Caco-2 (cell line): ENCODE results near the gene AMOTL1. TPM values are rescaled to one million over a fixed set of nuclear protein-coding genes. Genes with fewer than 3 reads are reported as not detected.

ENCODE experiments used
- BruUV-seq: library from RNA; stranded (reverse); fragments of 400-500 nt; replicated peaks from 2 replicates; lab custom pipeline; 2021; lab: Mats Ljungman, UMichigan
- CTCF ChIA-PET: fragments of 300-600 bp; sonication (Branson Sonifier 250); formaldehyde crosslinking; loops from one replicate; lab custom pipeline; 2022; ENCODE audit warnings: antibody characterized with exemption; lab: Charles Lee
- POLR2A ChIA-PET: fragments of 300-600 bp; sonication (Branson Sonifier 250); formaldehyde crosslinking; loops from one replicate; lab custom pipeline; 2022; ENCODE audit warnings: antibody characterized with exemption; lab: Charles Lee
- DNase-seq, 2 experiments: peaks; one replicate each; pipeline versions ENCODE4 v3.0.0 to v3.0.0-alpha.2; 2020 to 2022
- H3K27me3 ChIP-seq: replicated peaks from 2 replicates; pipeline ENCODE4 v1.6.0; 2011; ENCODE audit warnings: low read length; ENCODE audit not compliant: control insufficient read depth, insufficient read depth
- H3K36me3 ChIP-seq: 2 replicates; pipeline ENCODE4 v1.5.1; 2011; ENCODE audit warnings: low read length; ENCODE audit not compliant: control insufficient read depth, insufficient read depth
- H3K4me1 ChIP-seq: fragments of 250-450 bp; sonication (Bioruptor Pico); 2 replicates; pipeline ENCODE4 v1.5.1; 2020; ENCODE audit warnings: mild to moderate bottlenecking
- H3K4me3 ChIP-seq: 2 replicates; pipeline ENCODE4 v1.5.1; 2011; ENCODE audit warnings: low read depth, mild to moderate bottlenecking, control low read depth, low read length
- H3K9me3 ChIP-seq: fragments of 250-450 bp; sonication (Bioruptor Pico); 2 replicates; pipeline ENCODE4 v1.5.1; 2020; ENCODE audit warnings: mild to moderate bottlenecking, moderate library complexity
- H3K27ac Mint-ChIP-seq: one replicate; pipeline ENCODE4 v1.8.0; 2022; ENCODE audit warnings: mixed read lengths; ENCODE audit not compliant: unreplicated experiment
- H3K27me3 Mint-ChIP-seq: one replicate; pipeline ENCODE4 v1.8.0; 2022; ENCODE audit warnings: mixed read lengths; ENCODE audit not compliant: insufficient read depth, unreplicated experiment
- H3K36me3 Mint-ChIP-seq: one replicate; pipeline ENCODE4 v1.8.0; 2022; ENCODE audit warnings: mild to moderate bottlenecking, mixed read lengths; ENCODE audit not compliant: insufficient read depth, unreplicated experiment
- H3K4me1 Mint-ChIP-seq: one replicate; pipeline ENCODE4 v1.8.0; 2022; ENCODE audit warnings: low read depth, mixed read lengths; ENCODE audit not compliant: unreplicated experiment
- H3K4me3 Mint-ChIP-seq: one replicate; pipeline ENCODE4 v1.8.0; 2022; ENCODE audit warnings: mild to moderate bottlenecking, moderate library complexity, mixed read lengths; ENCODE audit not compliant: unreplicated experiment
- H3K9me3 Mint-ChIP-seq: one replicate; pipeline ENCODE4 v1.8.0; 2022; ENCODE audit warnings: mixed read lengths; ENCODE audit not compliant: unreplicated experiment
- CTCF ChIP-seq, 2 experiments: fragments of 200-600 bp in 1 of 2; IDR thresholded peaks; 1 replicate in 1 of 2; 2 replicates in 1 of 2; pipeline versions ENCODE4 v1.5.1 to v1.8.0; 2011 to 2022; ENCODE audit warnings: antibody characterized with exemption in 1 of 2, control low read depth in 1 of 2, inconsistent platforms in 1 of 2, low read depth in 1 of 2, low read length in 1 of 2, mild to moderate bottlenecking in 1 of 2, moderate library complexity in 1 of 2; ENCODE audit not compliant: insufficient read depth in 1 of 2, severe bottlenecking in 1 of 2, unreplicated experiment in 1 of 2
- intact Hi-C: fragments of 100-400 bp; cut with micrococcal nuclease; formaldehyde crosslinking; loops from one replicate; pipeline ENCODE4 v1.10.0; 2022; ENCODE audit not compliant: unreplicated experiment
- total RNA-seq: library from RNA; stranded (reverse); gene quantifications from 2 replicates; pipeline ENCODE4 v1.2.3, GENCODE V29; 2022

AMOTL1 gene
- total RNA-seq, 1 experiment from 2014 or later = 60.8 TPM

- Histone ChIP-seq H3K36me3 (peaks cover 17% of the 10 kb centered on the region), H3K4me3 (no peak overlapping the region), H3K4me1 (peaks cover 3% of the 10 kb centered on the region; the same call in 1 of the 2 replicates), H3K27me3 (no peaks in the 10 kb centered on the region), H3K9me3 (no peaks in the 10 kb centered on the region)
- intact Hi-C loops = no loop called here
- Mint-ChIP-seq H3K36me3 (peaks cover 62% of the 10 kb centered on the region), H3K4me1 (peaks cover 7% of the 10 kb centered on the region), H3K4me3 (no peak overlapping the region), H3K27me3 (no peaks in the 10 kb centered on the region), H3K27ac (no peak overlapping the region), H3K9me3 (no peaks in the 10 kb centered on the region)
- CTCF ChIA-PET = no interaction called here
- TF ChIP-seq CTCF (IDR thresholded peaks at IDR 0.05; ENCODE audit: insufficient read depth in 1 of 2, low read depth in 1 of 2, low read length in 1 of 2, severe bottlenecking in 1 of 2, unreplicated experiment in 1 of 2) = no peak
- no peak for DNase-seq
- no TSS peak for BruUV-seq
- POLR2A ChIA-PET = no interaction called here
Measured at GRCh38 chr11:94853836-94854235, 85.7 kb downstream of the AMOTL1 start.

- Mint-ChIP-seq H3K27me3 (no peaks in the 10 kb centered on the region), H3K4me3 (no peak overlapping the region), H3K27ac (peak overlapping the region; percentile 15), H3K9me3 (no peaks in the 10 kb centered on the region), H3K36me3 (peaks cover 68% of the 10 kb centered on the region), H3K4me1 (peaks cover 14% of the 10 kb centered on the region)
- no TSS peak for BruUV-seq
- CTCF ChIA-PET = no interaction called here
- Histone ChIP-seq H3K4me3 (no peak overlapping the region), H3K4me1 (peaks cover 9% of the 10 kb centered on the region; the same call in 1 of the 2 replicates), H3K27me3 (no peaks in the 10 kb centered on the region), H3K36me3 (peaks cover 17% of the 10 kb centered on the region), H3K9me3 (no peaks in the 10 kb centered on the region)
- intact Hi-C loops = no loop called here
- no peak for TF ChIP-seq CTCF (IDR thresholded peaks at IDR 0.05; ENCODE audit: insufficient read depth in 1 of 2, low read depth in 1 of 2, low read length in 1 of 2, severe bottlenecking in 1 of 2, unreplicated experiment in 1 of 2)
- no peak for DNase-seq
- POLR2A ChIA-PET = no interaction called here
Measured at GRCh38 chr11:94854770-94855633, 86.8 kb downstream of the AMOTL1 start.

- BruUV-seq = no TSS peak
- H3K36me3 Mint-ChIP-seq = peaks cover 67% of the 10 kb centered on the region
- H3K4me3 ChIP-seq = no peak overlapping the region
- ChIA-PET POLR2A (no interaction called here), CTCF (no interaction called here)
- H3K9me3 ChIP-seq = no peaks in the 10 kb centered on the region
- peaks cover 14% of the 10 kb centered on the region for H3K4me1 Mint-ChIP-seq
- intact Hi-C loops = no loop called here
- no peak for TF ChIP-seq CTCF (IDR thresholded peaks at IDR 0.05; ENCODE audit: insufficient read depth in 1 of 2, low read depth in 1 of 2, low read length in 1 of 2, severe bottlenecking in 1 of 2, unreplicated experiment in 1 of 2)
- DNase-seq = no peak
- peaks cover 12% of the 10 kb centered on the region; the same call in 1 of the 2 replicates for H3K4me1 ChIP-seq
- H3K36me3 ChIP-seq = peaks cover 17% of the 10 kb centered on the region
- H3K9me3 Mint-ChIP-seq = no peaks in the 10 kb centered on the region
- no peaks in the 10 kb centered on the region for H3K27me3 Mint-ChIP-seq
- H3K27me3 ChIP-seq = no peaks in the 10 kb centered on the region
- no peak overlapping the region for H3K27ac Mint-ChIP-seq
- no peak overlapping the region for H3K4me3 Mint-ChIP-seq
Measured at GRCh38 chr11:94855666-94856065, 87.5 kb downstream of the AMOTL1 start.
